Glutamatergic neuron (in vitro differentiated cells): ENCODE measurements around the gene HSPB1. TPM values are rescaled to one million over a fixed set of nuclear protein-coding genes. Genes with fewer than 3 reads are reported as not detected.

Source experiments
- DNase-seq: peaks from one replicate; pipeline ENCODE4 v3.0.0; 2022
- H3K27ac Mint-ChIP-seq: one replicate; pipeline ENCODE4 v1.8.0; 2020; ENCODE audit warnings: mild to moderate bottlenecking, mixed read lengths, inconsistent platforms; ENCODE audit not compliant: unreplicated experiment
- H3K27me3 Mint-ChIP-seq: one replicate; pipeline ENCODE4 v1.8.0; 2020; ENCODE audit warnings: mild to moderate bottlenecking, moderate library complexity, mixed read lengths, inconsistent platforms; ENCODE audit not compliant: unreplicated experiment
- H3K36me3 Mint-ChIP-seq: one replicate; pipeline ENCODE4 v1.8.0; 2020; ENCODE audit warnings: mild to moderate bottlenecking, mixed read lengths, inconsistent platforms; ENCODE audit not compliant: unreplicated experiment
- H3K4me1 Mint-ChIP-seq: one replicate; pipeline ENCODE4 v1.8.0; 2020; ENCODE audit warnings: mild to moderate bottlenecking, low read depth, mixed read lengths, inconsistent platforms; ENCODE audit not compliant: unreplicated experiment
- H3K4me3 Mint-ChIP-seq: one replicate; pipeline ENCODE4 v1.8.0; 2020; ENCODE audit warnings: mild to moderate bottlenecking, mixed read lengths, inconsistent platforms; ENCODE audit not compliant: unreplicated experiment
- H3K9me3 Mint-ChIP-seq: one replicate; pipeline ENCODE4 v1.8.0; 2020; ENCODE audit warnings: mild to moderate bottlenecking, moderate library complexity, mixed read lengths, inconsistent platforms; ENCODE audit not compliant: unreplicated experiment
- total RNA-seq: library from RNA; stranded (reverse); fragmentation: NEBNext Ultra II Directional; extraction: Animal tissue kit (Norgen Biotek cat#: 25700); gene quantifications from one replicate; pipeline ENCODE4 v1.2.1, GENCODE V29; 2021; ENCODE audit not compliant: unreplicated experiment
- TF ChIP-seq, protein P1 (sequence below): fragments of 200-600 bp; sonication (generic); IDR thresholded peaks from one replicate; pipeline ENCODE4 v1.5.0; 2021; ENCODE audit not compliant: partially characterized antibody, unreplicated experiment

HSPB1 gene
- total RNA-seq, 1 donor from 2014 or later, result 50.4 TPM

GRCh38 chr7:76272142-76272541 is 30.3 kb upstream of the HSPB1 start:
- no peak for DNase-seq
- Mint-ChIP-seq H3K4me1 (peaks cover 9% of the 10 kb centered on the region), H3K27ac (no peak overlapping the region), H3K27me3 (peaks cover 10% of the 10 kb centered on the region), H3K4me3 (no peak overlapping the region), H3K36me3 (peaks cover 4% of the 10 kb centered on the region), H3K9me3 (peaks cover 6% of the 10 kb centered on the region)
- TF ChIP-seq, protein P1, sequence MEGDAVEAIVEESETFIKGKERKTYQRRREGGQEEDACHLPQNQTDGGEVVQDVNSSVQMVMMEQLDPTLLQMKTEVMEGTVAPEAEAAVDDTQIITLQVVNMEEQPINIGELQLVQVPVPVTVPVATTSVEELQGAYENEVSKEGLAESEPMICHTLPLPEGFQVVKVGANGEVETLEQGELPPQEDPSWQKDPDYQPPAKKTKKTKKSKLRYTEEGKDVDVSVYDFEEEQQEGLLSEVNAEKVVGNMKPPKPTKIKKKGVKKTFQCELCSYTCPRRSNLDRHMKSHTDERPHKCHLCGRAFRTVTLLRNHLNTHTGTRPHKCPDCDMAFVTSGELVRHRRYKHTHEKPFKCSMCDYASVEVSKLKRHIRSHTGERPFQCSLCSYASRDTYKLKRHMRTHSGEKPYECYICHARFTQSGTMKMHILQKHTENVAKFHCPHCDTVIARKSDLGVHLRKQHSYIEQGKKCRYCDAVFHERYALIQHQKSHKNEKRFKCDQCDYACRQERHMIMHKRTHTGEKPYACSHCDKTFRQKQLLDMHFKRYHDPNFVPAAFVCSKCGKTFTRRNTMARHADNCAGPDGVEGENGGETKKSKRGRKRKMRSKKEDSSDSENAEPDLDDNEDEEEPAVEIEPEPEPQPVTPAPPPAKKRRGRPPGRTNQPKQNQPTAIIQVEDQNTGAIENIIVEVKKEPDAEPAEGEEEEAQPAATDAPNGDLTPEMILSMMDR, result no peak

- Mint-ChIP-seq H3K27me3 (peaks cover 15% of the 10 kb centered on the region), H3K9me3 (peaks cover 6% of the 10 kb centered on the region), H3K36me3 (peaks cover 4% of the 10 kb centered on the region), H3K27ac (peak overlapping the region; percentile 45), H3K4me1 (peaks cover 9% of the 10 kb centered on the region), H3K4me3 (peak overlapping the region; percentile 60)
- TF ChIP-seq, protein P1, result no peak
- no peak for DNase-seq
Observed at GRCh38 chr7:76272851-76273497, 29.5 kb upstream of the HSPB1 start.

GRCh38 chr7:76273503-76273902 is 29.0 kb upstream of the HSPB1 start:
- Mint-ChIP-seq H3K27ac (peak overlapping the region; percentile 64), H3K4me3 (peak overlapping the region; percentile 63), H3K27me3 (peaks cover 15% of the 10 kb centered on the region), H3K4me1 (peaks cover 9% of the 10 kb centered on the region), H3K36me3 (peaks cover 4% of the 10 kb centered on the region), H3K9me3 (peaks cover 6% of the 10 kb centered on the region)
- no peak for DNase-seq
- TF ChIP-seq, protein P1, result no peak

GRCh38 chr7:76278540-76278939 is 23.9 kb upstream of the HSPB1 start:
- Mint-ChIP-seq H3K4me3 (no peak overlapping the region), H3K27me3 (peaks cover 34% of the 10 kb centered on the region), H3K27ac (no peak overlapping the region), H3K4me1 (peaks cover 13% of the 10 kb centered on the region), H3K36me3 (peaks cover 2% of the 10 kb centered on the region), H3K9me3 (peaks cover 18% of the 10 kb centered on the region)
- TF ChIP-seq, protein P1, result no peak
- no peak for DNase-seq

DNA sequence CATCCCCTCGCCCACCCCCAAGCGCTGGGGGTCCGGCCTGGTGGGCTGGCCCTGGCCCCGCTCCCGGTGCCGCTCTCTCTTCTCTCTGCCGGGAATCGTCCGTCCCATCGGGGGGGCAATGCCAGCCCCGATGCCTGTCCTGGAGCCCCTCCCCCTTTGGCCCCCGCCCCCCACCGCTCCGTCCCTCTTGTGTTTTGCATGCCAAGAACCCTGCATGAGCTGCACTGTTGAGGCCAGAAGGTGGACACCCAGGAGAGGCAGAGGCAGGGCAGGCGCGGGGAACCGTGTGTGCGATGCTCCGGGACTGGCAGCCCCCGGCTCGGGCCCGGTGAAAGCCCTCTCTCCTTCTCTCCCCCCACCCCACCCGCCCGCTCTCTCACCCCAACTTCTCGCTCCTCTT is 22.1 kb upstream of the HSPB1 start:
- peaks cover 12% of the 10 kb centered on the region for H3K4me1 Mint-ChIP-seq
- TF ChIP-seq, protein P1, result no peak
- H3K4me3 Mint-ChIP-seq, result peak overlapping the region; percentile 85
- H3K36me3 Mint-ChIP-seq, result no peaks in the 10 kb centered on the region
- peaks cover 39% of the 10 kb centered on the region for H3K27me3 Mint-ChIP-seq
- no peak for DNase-seq
- peak overlapping the region; percentile 63 for H3K27ac Mint-ChIP-seq
- peaks cover 21% of the 10 kb centered on the region for H3K9me3 Mint-ChIP-seq
